Spleen (tissue), 7 donors: Measurements from ENCODE around the gene SSBP3.

Source experiments
- CTCF ChIP-seq, 11 experiments: fragments of 200-600 bp in 7 of 11; fragments of 450-650 bp in 4 of 11; sonication (generic) in 4 of 11; IDR thresholded peaks in 8 of 11; conservative IDR thresholded peaks in 3 of 11; 1 replicate in 7 of 11; 2 replicates in 4 of 11; pipeline versions ENCODE4 v1.4.0 to v1.8.0; 2016 to 2021; ENCODE audit warnings: antibody characterized with exemption in 11 of 11, inconsistent platforms in 4 of 11, mild to moderate bottlenecking in 1 of 11
- POLR2A ChIP-seq, 3 donors: fragments of 450-650 bp; IDR thresholded peaks; one replicate each; pipeline ENCODE4 v1.5.1; 2017; ENCODE audit warnings: antibody characterized with exemption in 3 of 3, mild to moderate bottlenecking in 1 of 3
- POLR2AphosphoS5 ChIP-seq, 3 donors: sonication (generic); formaldehyde crosslinking; IDR thresholded peaks; one replicate each; pipeline ENCODE4 v1.5.1; 2017; ENCODE audit warnings: antibody characterized with exemption in 3 of 3
- donor health status: DM: no; HTN: no; CAD: no; lungs with moderate emphysema.
- donor health status: DM: no; HTN: no; CAD: no.
- donor health status: DM: no; HTN: no; CAD: no.

- TF ChIP-seq CTCF (IDR thresholded peaks at IDR 0.05 in 8 of 11, conservative IDR thresholded peaks at IDR 0.05 in 3 of 11) (no peak), POLR2A (IDR thresholded peaks at IDR 0.05) (no peak), POLR2AphosphoS5 (IDR thresholded peaks at IDR 0.05) (no peak)
Measured at GRCh38 chr1:54365398-54365797, 40.8 kb downstream of the SSBP3 start.
